Dedifferentiated amniotic fluid mesenchymal stem cell (primary cell): ENCODE measurements around the gene PGAM1.
"Not testable (repeated sequence)": the region's sequence is repeated elsewhere in the genome, so short reads cannot be mapped to it uniquely, and the experiment has no call there.

Experiments used
- DNase-seq: peaks from one replicate; pipeline ENCODE4 v3.0.0-alpha.2; 2016; ENCODE audit errors: extremely low spot score

Gene PGAM1

DNA sequence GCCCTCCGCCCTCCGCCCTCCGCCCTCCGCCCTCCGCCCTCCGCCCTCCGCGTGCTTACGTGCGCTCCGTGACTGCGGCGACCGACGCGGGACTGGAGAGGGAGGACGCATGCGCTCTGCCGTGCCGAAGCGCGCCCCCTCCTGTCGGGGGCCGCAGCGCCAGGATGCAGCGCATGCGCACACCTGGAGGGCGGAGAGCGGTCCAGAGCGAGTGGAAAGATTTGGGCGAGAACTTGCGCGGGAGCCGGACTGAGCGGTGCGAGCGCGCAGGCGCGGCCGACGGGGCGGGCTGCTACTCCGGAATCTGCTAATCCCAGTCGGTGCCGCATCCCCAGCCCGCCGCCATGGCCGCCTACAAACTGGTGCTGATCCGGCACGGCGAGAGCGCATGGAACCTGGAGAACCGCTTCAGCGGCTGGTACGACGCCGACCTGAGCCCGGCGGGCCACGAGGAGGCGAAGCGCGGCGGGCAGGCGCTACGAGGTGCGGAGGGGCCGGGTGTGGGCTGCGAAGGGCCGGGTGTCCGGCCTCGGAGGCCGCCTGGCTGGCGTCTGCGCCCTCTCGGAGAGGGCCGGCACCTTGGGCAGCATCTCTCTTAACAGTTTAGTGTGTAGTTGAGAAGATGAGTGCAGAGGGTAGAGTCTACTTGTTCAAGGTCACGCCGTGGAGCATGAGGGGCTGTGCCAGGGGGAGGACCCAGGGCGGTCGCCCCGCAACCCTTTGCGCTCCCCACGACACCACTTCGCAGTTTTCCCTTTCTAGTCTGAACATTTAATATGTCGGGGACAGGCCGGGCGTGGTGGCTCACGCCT, at the start of gene PGAM1:
PGAM1 (plus strand) TSS at position 228 of the 812 bp plus-strand sequence; CDS start at position 345, 117 bp downstream.
- peak; percentile 94 for DNase-seq

DNA sequence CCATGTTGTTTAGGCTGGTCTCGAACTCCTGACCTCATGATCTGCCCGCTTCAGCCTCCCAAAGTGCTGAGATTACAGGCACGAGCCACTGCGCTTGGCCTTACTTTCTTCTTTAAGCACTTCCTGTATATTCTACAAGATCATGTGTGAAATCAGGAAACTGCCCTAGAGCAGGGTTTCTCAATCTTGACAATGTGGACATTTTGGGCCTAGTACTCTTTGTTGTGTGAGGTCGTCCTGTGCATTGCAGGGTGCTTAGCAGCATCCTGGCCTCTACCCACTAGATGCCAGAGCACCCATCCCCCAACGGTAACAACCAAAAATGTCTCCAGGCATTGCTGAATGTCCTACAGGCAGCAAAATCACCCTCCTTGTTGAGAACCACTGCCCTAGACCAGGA, 49.6 kb upstream of the PGAM1 start:
- no peak for DNase-seq

DNA sequence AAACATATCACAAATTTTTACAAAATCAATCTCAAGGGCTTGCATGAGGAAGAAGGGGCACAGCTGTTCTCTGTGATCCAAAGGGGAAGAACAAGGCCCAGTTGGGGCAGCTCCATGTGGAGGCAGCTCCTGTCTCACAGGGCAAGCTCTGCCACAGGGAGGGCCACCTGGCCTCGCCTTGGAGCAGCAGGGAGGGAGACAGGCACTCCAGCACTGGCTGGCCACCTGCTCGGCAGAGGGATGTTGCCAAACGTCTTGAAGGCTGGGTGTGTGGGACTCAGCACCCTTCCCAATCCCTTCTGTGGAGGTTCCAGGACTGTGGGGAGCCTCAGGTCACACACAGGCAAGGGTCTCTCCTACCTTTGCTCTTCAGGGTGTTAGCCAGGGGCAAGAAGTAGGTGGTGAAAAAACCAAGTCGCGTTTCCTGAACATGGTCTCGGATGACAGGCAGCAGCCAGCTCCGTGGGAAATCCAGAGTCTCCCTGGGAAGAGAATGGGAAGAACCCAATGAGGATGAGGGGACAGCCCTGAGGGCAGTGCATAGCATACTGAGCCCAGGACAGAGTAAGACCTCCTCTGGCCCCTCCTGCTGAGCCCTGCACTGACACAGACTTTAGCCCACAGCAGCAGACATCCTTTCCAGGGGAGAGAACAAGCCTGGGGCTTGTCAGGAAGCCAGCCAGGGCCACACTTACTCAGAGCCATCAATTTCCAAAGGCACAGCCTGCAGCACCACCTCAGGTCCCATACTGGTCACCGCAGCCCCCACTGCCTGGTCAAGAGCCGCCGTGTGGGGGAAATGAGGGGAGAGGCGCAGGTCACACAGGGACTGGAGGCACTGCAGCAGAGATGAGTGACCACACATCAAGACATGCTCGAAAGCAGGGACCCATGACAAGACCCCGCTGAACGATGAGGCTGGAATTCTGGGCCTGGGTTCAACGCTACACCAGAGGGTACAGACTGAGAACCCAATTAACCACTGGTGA, 46.8 kb upstream of the PGAM1 start:
- no peak for DNase-seq

DNA sequence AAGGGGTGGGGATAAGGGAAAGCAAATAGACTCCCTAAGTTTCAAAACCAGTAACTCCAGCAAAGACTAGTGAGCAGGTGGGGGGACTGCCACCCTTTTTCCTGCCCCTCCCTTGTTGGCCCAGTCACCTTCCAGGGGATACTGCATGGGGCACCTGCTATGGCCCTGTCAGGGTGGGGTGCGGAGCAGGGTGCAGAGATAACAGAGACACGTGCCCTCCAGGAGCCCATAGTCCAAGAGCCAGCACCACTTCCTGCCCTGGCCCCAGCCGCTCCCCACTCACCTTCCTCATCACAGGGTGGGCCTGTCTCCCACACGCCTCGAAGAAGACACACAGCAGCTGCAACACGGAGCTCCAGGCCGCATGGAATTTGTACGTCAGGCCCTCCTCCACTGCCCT, 45.5 kb upstream of the PGAM1 start:
- no peak for DNase-seq

DNA sequence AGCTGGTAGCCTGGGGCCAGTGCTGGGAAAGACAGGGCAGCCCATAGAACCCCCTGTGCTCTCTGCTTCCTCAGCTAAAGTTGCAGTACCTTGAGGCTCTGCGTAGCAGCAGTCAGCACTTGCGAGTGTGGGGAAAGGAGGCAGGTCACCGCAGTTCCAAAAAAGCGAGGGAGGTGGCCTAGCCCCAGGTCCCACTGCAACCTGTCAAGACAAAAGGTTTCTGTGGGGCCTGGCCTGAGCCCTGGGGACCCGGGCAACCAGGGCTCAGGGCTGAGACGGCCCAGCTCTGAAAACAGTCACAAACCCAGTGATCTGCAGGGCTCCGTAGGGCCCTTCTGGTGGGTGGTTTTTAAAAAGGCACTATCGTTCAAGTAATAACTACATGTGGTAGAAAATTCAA, 44.4 kb upstream of the PGAM1 start:
- DNase-seq, result no peak

DNA sequence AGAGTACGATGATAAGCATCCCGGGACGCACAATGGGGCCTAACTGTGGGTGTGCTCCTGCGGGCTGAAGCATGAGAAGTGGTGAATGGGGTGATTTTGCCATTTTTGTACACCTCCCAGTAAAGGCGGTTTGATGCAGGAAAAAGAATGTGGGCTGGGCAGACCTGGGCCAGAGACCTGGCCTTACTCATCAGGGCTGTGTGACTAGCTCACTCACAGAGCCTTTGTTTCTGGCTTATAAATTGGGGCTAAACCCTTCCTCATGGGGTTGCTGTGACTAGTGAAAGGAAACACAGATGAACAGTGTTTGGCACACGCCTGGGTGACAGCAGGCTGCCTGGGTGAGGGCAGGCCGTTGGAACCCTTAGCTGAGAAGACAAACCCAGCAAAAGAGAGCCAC, 42.8 kb upstream of the PGAM1 start:
- no peak for DNase-seq

DNA sequence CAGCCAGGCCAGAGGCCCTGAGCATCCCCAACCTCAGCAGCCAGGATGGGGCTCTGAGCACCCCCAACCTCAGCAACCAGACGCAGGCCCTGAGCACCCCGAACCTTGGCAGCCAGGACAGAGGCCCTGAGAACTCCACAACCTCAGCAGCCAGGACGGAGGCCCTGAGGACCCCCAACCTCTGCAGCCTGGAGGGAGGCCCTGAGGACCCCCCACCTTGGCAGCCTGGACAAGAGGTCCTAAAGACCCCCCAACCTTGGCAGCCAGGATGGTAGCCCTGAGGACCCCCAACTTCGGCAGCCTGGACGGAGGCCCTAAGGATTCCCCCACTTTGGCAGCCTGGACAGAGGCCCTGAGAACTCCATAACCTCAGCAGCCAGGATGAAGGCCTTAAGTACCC, 41.8 kb upstream of the PGAM1 start:
- no peak for DNase-seq

DNA sequence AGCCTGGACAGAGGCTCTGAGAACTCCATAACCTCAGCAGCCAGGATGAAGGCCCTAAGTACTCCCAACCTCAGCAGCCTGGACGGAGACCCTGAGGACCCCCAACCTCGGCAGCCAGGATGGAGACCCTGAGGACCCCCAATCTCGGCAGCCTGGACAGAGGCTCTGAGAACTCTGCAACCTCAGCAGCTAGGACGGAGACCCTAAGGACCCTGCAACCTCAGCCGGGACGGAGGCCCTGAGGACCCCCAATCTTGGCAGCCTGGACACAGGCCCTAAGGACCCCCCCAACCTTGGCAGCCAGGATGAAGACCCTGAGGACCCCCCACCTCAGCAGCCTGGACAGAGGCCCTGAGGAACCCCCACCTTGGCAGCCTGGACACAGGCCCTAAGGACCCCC, 41.4 kb upstream of the PGAM1 start:
- no peak for DNase-seq

DNA sequence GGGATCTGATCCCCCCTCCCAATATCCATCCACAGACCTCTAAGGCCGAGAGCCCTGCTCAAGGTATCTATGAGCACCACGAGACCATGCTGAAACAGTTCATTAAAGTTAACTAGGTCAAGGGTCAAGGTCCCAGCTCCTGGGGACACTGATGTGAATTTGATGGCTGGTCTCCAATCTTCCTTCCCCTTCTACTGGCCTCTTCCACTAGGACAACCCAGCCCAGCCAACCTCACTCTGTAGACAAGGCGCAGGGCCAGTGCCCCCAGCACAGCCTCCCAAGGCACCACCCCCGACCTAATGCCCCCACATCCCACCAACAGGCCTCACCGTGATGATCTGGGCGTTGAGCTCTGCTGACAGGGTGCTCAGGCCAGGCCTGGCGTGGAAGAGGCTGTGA, 40.4 kb upstream of the PGAM1 start:
- no peak for DNase-seq

DNA sequence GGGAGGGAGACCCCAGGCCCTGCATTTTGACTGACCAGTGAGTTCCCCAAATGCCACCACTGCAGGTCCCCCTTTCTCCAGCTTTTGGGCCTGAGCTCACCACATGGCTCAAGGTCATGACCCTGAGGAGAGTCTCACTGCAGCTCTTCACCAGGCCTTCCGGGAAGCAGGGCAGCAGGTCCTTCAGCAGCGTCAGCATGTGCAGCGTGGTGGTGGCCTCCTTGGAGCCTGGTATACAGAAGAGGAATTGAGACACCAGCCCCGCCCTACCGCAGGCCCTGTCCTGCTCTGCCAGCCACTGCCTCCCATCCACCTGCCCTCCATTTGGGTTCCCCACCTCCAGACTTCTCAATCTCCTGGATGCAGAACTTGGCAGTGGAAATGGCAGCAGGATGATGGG, 37.8 kb upstream of the PGAM1 start:
- DNase-seq, result no peak

DNA sequence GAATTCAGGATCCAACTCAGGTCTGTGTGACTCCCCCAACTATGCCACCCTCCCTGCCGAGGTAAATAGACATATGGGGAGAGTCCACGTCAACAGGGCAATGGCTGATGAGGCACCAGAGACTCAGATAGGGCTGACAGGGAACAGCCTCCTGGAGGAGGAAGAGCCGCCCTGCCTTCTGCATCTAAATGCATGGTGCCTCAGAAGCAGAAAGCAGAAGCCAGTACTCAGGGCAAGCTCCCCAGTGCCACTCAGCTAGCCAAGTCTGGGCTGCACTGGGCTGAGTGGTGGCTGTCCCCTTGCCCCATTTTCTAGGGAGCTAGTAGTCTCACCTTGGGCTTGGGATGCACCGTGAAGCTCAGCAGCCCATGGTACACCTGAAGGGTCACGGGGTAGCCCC, 35.9 kb upstream of the PGAM1 start:
- DNase-seq, result no peak

DNA sequence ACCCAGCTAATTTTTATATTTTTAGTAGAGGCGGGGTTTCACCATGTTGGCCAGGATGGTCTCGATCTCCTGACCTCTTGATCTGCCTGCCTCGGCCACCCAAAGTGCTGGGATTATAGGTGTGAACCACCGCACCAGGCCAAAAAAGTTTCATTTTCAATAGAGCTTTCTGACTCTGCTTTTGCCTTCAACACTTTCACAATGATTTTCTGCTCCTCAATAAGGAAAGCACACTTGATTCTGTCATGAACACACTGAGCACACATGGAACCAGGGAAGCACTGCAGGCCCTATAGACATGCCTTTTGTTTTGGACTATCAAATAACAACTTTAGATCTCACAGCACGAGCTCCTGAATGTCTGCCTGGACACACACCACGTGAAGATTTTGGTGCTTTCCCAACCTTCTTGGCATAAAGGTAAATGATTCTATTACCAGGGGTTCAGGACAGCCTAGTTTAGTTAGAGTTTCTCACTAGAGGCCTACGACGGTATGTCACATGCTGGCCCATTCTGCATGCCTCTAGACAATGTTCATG, 32.9 kb upstream of the PGAM1 start:
- DNase-seq, result no peak

DNA sequence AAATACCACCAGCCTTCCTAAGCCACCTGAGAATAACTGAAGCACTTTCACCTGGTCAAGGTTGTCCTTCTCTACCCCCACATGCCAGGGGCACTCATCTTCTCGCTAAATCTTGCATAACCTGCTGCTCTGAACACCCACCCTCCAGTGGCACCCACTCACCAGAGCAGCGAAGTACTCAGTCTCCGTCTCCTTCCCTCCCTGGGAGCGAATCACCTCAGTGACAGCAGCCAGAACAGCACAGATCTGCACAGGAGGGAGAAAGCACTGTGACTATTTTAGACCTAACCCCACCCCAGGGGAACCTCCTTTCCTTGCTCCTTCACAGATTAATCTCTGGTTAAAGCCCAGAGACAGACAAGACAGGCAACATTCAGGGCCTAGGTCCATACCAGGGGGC, 29.9 kb upstream of the PGAM1 start:
- DNase-seq, result no peak

DNA sequence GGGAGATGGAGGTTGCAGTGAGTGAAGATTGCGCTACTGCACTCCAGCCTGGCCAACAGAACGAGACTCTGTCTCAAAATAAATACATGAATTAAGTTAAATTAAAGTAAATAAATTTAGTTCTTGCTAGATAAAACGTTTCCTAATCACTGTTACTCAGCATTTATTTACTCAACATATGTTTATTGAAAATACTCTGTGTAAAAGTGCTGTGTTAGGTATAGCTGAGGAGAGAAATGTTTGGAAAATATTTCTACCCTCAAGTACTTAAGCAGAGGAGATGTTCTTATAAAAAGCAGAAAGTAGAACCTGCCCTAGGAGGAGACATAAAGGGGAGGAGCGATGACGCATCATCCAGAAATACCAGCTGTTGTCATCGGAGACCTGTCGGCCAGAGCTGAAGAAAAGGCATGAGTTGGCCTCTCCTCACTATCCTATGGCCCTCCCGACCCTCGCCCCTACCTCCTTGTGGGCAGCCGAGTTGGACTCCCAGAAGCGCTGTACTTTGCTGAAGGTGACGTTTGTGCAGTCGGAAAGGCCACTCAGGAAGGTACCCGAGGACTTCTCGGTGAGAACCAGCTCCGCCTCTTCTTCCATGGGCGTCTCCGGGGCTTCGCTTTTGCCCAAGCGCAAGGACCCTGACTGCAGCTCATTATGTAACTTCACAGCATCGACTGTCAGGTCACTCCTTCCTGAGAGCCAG, 26.0 kb upstream of the PGAM1 start:
- no peak for DNase-seq

DNA sequence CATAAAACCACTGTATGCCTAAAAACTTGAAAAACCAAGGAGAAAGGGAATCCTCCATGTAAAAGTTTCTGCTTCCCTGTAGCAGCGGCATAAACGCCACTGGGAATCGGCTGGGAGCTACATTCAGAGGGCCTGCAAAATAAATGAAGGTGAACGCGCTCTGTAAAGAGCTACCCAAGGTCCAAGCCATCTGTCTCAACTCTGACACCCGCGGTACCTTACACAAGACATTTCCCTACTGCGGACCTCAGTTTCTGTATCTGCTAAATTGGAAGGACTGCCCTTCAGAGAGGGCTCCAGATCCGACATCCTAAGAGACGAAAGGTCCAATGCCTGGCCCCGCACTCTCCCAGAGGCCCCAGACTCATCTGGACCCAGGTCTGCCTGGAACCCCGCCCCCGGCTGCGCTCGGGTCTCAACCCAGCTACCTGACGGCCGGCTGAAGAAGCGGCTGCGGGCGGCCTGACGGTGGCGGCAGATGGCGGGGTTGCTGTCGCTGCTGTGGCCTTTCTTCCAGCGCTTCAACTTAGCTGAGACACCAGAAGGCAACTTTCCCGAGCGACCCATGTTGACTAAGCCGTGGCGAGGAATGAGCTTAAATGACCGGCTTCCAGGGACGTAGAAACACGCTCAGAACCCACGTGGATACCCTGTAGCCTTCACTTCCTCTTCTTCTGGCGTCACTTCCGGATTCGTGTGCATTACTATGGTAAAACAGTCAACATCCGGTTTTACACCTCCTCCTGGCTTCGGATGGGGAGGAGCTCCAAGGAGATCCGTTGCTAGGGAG, 25.1 kb upstream of the PGAM1 start, which contains the start of gene RRP12:
RRP12 (minus strand) TSS at position 676 of the 790 bp plus-strand sequence; CDS start at position 567, 109 bp downstream.
- peak; percentile 100 for DNase-seq

DNA sequence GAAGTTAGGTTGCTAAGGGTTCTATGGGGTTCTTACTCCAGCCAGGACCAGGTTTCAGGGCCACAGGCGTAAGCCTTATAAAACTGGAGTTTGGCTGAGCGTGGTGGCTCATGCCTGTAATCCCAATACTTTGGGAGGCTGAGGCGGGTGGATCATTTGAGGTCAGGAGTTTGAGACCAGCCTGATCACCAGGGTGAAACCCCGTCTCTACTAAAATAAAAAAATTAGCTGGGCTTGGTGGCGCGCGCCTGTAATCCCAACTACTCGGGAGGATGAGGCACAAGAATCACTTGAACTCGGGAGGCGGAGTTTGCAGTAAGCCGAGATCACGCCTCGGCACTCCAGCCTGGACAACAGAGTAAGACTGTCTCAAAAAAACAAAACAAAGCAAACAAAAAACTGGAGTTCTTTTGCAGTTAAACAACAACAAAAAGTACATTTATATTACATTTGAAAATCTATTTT, 24.5 kb upstream of the PGAM1 start:
- no peak for DNase-seq

DNA sequence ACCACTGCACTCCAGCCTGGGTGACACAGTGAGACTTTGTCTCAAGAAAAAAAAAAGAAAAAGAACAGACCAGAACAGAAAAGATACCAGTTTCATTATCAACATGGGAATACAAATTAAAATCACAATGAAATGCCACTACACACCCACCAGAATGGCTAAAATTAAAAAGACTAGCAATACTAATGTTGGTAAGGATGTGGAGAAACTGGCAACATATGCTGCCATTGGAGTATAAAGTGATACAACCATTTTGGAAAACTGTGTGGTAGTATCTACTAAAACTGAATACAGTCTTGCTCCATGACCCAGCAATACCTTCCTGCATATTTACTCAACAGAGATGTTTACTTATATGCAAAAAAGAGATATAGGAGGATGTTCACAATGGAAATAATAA, 21.9 kb upstream of the PGAM1 start:
- DNase-seq, result no peak

DNA sequence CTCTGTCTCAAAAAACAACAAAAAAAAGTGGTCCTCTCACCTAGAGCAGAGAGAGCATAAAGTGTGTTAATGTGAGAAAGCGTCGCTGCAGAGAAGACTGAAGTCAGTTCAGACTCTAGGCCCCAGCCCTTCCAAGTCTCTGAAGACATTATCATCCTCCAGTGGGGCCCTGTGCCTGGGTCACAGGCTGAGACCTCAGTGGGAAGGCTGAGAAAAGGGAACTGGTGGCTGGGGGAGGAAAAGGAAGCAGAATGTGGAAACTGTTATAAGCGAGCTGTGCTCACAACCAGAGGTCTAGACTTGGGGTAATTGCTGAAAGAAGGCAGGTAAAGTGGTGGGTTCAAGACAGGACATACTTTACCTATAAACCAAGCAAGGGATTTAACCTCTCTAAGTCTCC, 19.9 kb upstream of the PGAM1 start:
- DNase-seq, result no peak

DNA sequence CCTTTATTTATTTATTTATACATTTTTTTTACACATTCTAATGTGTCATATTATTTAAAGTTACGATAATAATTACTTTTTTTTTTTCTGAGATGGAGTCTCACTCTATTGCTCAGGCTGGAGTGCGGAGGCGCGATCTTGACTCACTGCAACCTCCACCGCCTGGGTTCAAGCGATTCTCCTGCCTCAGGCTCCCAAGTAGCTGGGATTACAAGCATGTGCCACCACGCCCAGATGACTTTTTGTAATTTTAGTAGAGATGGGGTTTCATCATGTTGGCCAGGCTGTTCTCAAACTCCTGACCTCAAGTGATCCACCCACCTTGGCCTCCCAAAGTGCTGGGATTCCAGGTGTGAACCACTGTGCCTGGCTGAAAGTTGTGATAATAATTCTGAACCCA, 19.5 kb upstream of the PGAM1 start:
- not testable (repeated sequence) for DNase-seq

DNA sequence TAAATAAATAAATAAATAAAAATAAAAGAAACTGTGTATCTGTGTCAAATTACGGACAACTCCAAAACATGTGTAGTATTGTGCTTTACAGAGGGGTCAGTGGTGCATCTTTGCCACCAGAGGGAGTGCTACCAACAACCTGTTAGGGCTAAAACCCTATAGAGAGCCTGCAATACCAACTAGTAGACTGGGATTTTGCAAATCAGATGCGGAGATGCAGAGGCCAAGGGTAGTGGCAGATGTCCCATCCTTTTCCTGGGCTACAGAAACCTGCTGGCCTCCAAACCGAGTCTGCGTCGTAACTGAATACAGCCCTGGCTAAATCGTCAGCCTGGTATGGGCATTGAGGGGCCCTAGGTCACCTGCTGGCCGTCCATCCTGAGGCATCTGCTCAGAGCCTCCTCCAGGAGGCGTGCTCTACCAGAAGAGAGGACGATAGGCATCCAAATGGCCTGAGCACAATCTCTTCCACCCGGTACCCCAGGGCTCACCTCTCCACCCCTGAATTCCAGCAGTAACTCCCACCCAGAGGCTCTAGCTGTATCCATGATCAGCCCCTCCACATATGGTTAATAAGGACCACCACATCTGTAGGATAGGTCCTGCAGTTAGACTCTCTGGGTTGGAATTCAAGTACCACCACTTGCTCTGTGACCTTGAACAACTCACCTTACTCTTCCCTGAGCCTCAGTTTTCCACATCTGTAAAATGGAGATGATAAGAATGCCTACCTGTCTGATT, 18.6 kb upstream of the PGAM1 start:
- DNase-seq, result peak; percentile 73
